Measurements from ENCODE around the gene AK5.
A peak's percentile ranks its signal among the peaks of the same experiment; 100 is the strongest.

Gene AK5

GRCh38 chr1:77322061-77322900 is 40.5 kb downstream of the AK5 start:
- peak overlapping the region; percentile 77 for H3K9ac ChIP-seq (ENCODE audit: low read depth, low read length)
- peaks cover 50% of the 10 kb centered on the region for H3K4me1 ChIP-seq (ENCODE audit: control insufficient read depth, insufficient read depth, low read length)
- H3K9me3 ChIP-seq (replicated peaks; ENCODE audit: low read length) = no peaks in the 10 kb centered on the region
- peak overlapping the region; percentile 54 for H3K4me2 ChIP-seq (ENCODE audit: low read length)
- H3K36me3 ChIP-seq (ENCODE audit: insufficient read depth, low read length) = no peaks in the 10 kb centered on the region
- no peaks in the 10 kb centered on the region for H3K27me3 ChIP-seq (ENCODE audit: control insufficient read depth, insufficient read depth, low read length)
- H3K4me3 ChIP-seq (ENCODE audit: low read length) = no peak overlapping the region

GRCh38 chr1:77333501-77333900 is 51.7 kb downstream of the AK5 start:
- Histone ChIP-seq H3K4me3 (ENCODE audit: low read length) (no peak overlapping the region), H3K36me3 (ENCODE audit: insufficient read depth, low read length) (peaks cover 3% of the 10 kb centered on the region), H3K27me3 (ENCODE audit: control insufficient read depth, insufficient read depth, low read length) (no peaks in the 10 kb centered on the region), H3K9me3 (replicated peaks; ENCODE audit: low read length) (no peaks in the 10 kb centered on the region), H3K4me1 (ENCODE audit: control insufficient read depth, insufficient read depth, low read length) (no peaks in the 10 kb centered on the region), H3K4me2 (ENCODE audit: low read length) (no peak overlapping the region), H3K9ac (ENCODE audit: low read depth, low read length) (no peak overlapping the region)

GRCh38 chr1:77336729-77337128 is 54.9 kb downstream of the AK5 start:
- Histone ChIP-seq H3K9me3 (replicated peaks; ENCODE audit: low read length) (no peaks in the 10 kb centered on the region), H3K9ac (ENCODE audit: low read depth, low read length) (no peak overlapping the region), H3K4me2 (ENCODE audit: low read length) (no peak overlapping the region), H3K36me3 (ENCODE audit: insufficient read depth, low read length) (peaks cover 12% of the 10 kb centered on the region), H3K4me3 (ENCODE audit: low read length) (no peak overlapping the region), H3K4me1 (ENCODE audit: control insufficient read depth, insufficient read depth, low read length) (peaks cover 8% of the 10 kb centered on the region), H3K27me3 (ENCODE audit: control insufficient read depth, insufficient read depth, low read length) (no peaks in the 10 kb centered on the region)

GRCh38 chr1:77339326-77339725 is 57.5 kb downstream of the AK5 start:
- H3K27me3 ChIP-seq (ENCODE audit: control insufficient read depth, insufficient read depth, low read length) = no peaks in the 10 kb centered on the region
- H3K36me3 ChIP-seq (ENCODE audit: insufficient read depth, low read length) = peaks cover 12% of the 10 kb centered on the region
- peaks cover 22% of the 10 kb centered on the region for H3K4me1 ChIP-seq (ENCODE audit: control insufficient read depth, insufficient read depth, low read length)
- H3K4me3 ChIP-seq (ENCODE audit: low read length) = no peak overlapping the region
- no peak overlapping the region for H3K9ac ChIP-seq (ENCODE audit: low read depth, low read length)
- H3K9me3 ChIP-seq (replicated peaks; ENCODE audit: low read length) = no peaks in the 10 kb centered on the region
- H3K4me2 ChIP-seq (ENCODE audit: low read length) = no peak overlapping the region

GRCh38 chr1:77341195-77341594 is 59.4 kb downstream of the AK5 start:
- Histone ChIP-seq H3K9ac (ENCODE audit: low read depth, low read length) (no peak overlapping the region), H3K9me3 (replicated peaks; ENCODE audit: low read length) (no peaks in the 10 kb centered on the region), H3K4me1 (ENCODE audit: control insufficient read depth, insufficient read depth, low read length) (peaks cover 22% of the 10 kb centered on the region), H3K36me3 (ENCODE audit: insufficient read depth, low read length) (peaks cover 9% of the 10 kb centered on the region), H3K4me3 (ENCODE audit: low read length) (no peak overlapping the region), H3K27me3 (ENCODE audit: control insufficient read depth, insufficient read depth, low read length) (no peaks in the 10 kb centered on the region), H3K4me2 (ENCODE audit: low read length) (no peak overlapping the region)

- Histone ChIP-seq H3K4me3 (ENCODE audit: low read length) (no peak overlapping the region), H3K4me1 (ENCODE audit: control insufficient read depth, insufficient read depth, low read length) (peaks cover 31% of the 10 kb centered on the region), H3K36me3 (ENCODE audit: insufficient read depth, low read length) (peaks cover 9% of the 10 kb centered on the region), H3K9ac (ENCODE audit: low read depth, low read length) (no peak overlapping the region), H3K9me3 (replicated peaks; ENCODE audit: low read length) (no peaks in the 10 kb centered on the region), H3K4me2 (ENCODE audit: low read length) (no peak overlapping the region), H3K27me3 (ENCODE audit: control insufficient read depth, insufficient read depth, low read length) (no peaks in the 10 kb centered on the region)
Observed at GRCh38 chr1:77342745-77343144, 60.9 kb downstream of the AK5 start.

- H3K4me1 ChIP-seq (ENCODE audit: control insufficient read depth, insufficient read depth, low read length) = peaks cover 31% of the 10 kb centered on the region
- no peaks in the 10 kb centered on the region for H3K36me3 ChIP-seq (ENCODE audit: insufficient read depth, low read length)
- no peaks in the 10 kb centered on the region for H3K9me3 ChIP-seq (replicated peaks; ENCODE audit: low read length)
- H3K4me3 ChIP-seq (ENCODE audit: low read length) = no peak overlapping the region
- peak overlapping the region; percentile 13 for H3K4me2 ChIP-seq (ENCODE audit: low read length)
- H3K27me3 ChIP-seq (ENCODE audit: control insufficient read depth, insufficient read depth, low read length) = no peaks in the 10 kb centered on the region
- H3K9ac ChIP-seq (ENCODE audit: low read depth, low read length) = peak overlapping the region; percentile 33
Observed at GRCh38 chr1:77347646-77348045, 65.8 kb downstream of the AK5 start.

- no peak overlapping the region for H3K4me2 ChIP-seq (ENCODE audit: low read length)
- no peaks in the 10 kb centered on the region for H3K36me3 ChIP-seq (ENCODE audit: insufficient read depth, low read length)
- no peak overlapping the region for H3K9ac ChIP-seq (ENCODE audit: low read depth, low read length)
Observed at GRCh38 chr1:77348549-77348948, 66.7 kb downstream of the AK5 start.

GRCh38 chr1:77349275-77349674 is 67.5 kb downstream of the AK5 start:
- Histone ChIP-seq H3K9ac (ENCODE audit: low read depth, low read length) (no peak overlapping the region), H3K27me3 (ENCODE audit: control insufficient read depth, insufficient read depth, low read length) (no peaks in the 10 kb centered on the region), H3K4me2 (ENCODE audit: low read length) (no peak overlapping the region), H3K4me3 (ENCODE audit: low read length) (no peak overlapping the region), H3K9me3 (replicated peaks; ENCODE audit: low read length) (no peaks in the 10 kb centered on the region), H3K4me1 (ENCODE audit: control insufficient read depth, insufficient read depth, low read length) (peaks cover 23% of the 10 kb centered on the region), H3K36me3 (ENCODE audit: insufficient read depth, low read length) (no peaks in the 10 kb centered on the region)

More at GRCh38 chr1:77348549-77348948, 66.7 kb downstream of the AK5 start:
- H3K27me3 ChIP-seq (ENCODE audit: control insufficient read depth, insufficient read depth, low read length) = no peaks in the 10 kb centered on the region
- no peaks in the 10 kb centered on the region for H3K9me3 ChIP-seq (replicated peaks; ENCODE audit: low read length)
- peaks cover 23% of the 10 kb centered on the region for H3K4me1 ChIP-seq (ENCODE audit: control insufficient read depth, insufficient read depth, low read length)
- no peak overlapping the region for H3K4me3 ChIP-seq (ENCODE audit: low read length)

GRCh38 chr1:77350012-77350770 is 68.4 kb downstream of the AK5 start:
- Histone ChIP-seq H3K36me3 (ENCODE audit: insufficient read depth, low read length) (no peaks in the 10 kb centered on the region), H3K9me3 (replicated peaks; ENCODE audit: low read length) (no peaks in the 10 kb centered on the region), H3K4me1 (ENCODE audit: control insufficient read depth, insufficient read depth, low read length) (peaks cover 30% of the 10 kb centered on the region), H3K4me3 (ENCODE audit: low read length) (no peak overlapping the region), H3K4me2 (ENCODE audit: low read length) (no peak overlapping the region), H3K27me3 (ENCODE audit: control insufficient read depth, insufficient read depth, low read length) (no peaks in the 10 kb centered on the region), H3K9ac (ENCODE audit: low read depth, low read length) (no peak overlapping the region)

- no peak overlapping the region for H3K4me2 ChIP-seq (ENCODE audit: low read length)
- H3K36me3 ChIP-seq (ENCODE audit: insufficient read depth, low read length) = no peaks in the 10 kb centered on the region
- H3K4me1 ChIP-seq (ENCODE audit: control insufficient read depth, insufficient read depth, low read length) = peaks cover 12% of the 10 kb centered on the region
- no peaks in the 10 kb centered on the region for H3K9me3 ChIP-seq (replicated peaks; ENCODE audit: low read length)
- peak overlapping the region; percentile 9 for H3K9ac ChIP-seq (ENCODE audit: low read depth, low read length)
- H3K27me3 ChIP-seq (ENCODE audit: control insufficient read depth, insufficient read depth, low read length) = no peaks in the 10 kb centered on the region
- H3K4me3 ChIP-seq (ENCODE audit: low read length) = no peak overlapping the region
Observed at GRCh38 chr1:77354536-77354935, 72.7 kb downstream of the AK5 start.

All from skeletal muscle satellite cell (primary cell).